GM23338 (cell line): ENCODE results near the gene PAK1. TPM values are rescaled to one million over a fixed set of nuclear protein-coding genes. Genes with fewer than 3 reads are reported as not detected.

Experiments
- polyA plus RNA-seq: library from polyadenylated mRNA; unstranded; fragments of >200 nt; fragmentation: Nextera tagmentation; extraction: Ambion mirVana; gene quantifications from 2 replicates; pipeline ENCODE4 v1.2.1, GENCODE V29; 2016
- total RNA-seq: library from RNA; depleted of rRNA; stranded (reverse); fragments of >200 nt; shearing (Covaris generic); gene quantifications from 2 replicates; pipeline ENCODE4 v1.2.3, GENCODE V29; 2014; rRNA removed

PAK1 gene
- total and polyA plus RNA-seq, 2 experiments from 2014 or later: 102 to 175 TPM

Other genes starting within 250 kb of the PAK1 start
- not detected in 2 replicates for gene GDPD4, start 172.4 kb downstream of the PAK1 start, total RNA-seq
- gene GDPD4, start 172.4 kb downstream of the PAK1 start, polyA plus RNA-seq: not detected in 2 replicates
- 1.7 and 1.8 TPM in 2 replicates for gene AQP11, start 115.9 kb upstream of the PAK1 start, total RNA-seq
- gene AQP11, start 115.9 kb upstream of the PAK1 start, polyA plus RNA-seq: 3.4 and 4.1 TPM in 2 replicates
- gene CLNS1A, start 163.7 kb upstream of the PAK1 start, total RNA-seq: 204 and 208 TPM in 2 replicates
- gene CLNS1A, start 163.7 kb upstream of the PAK1 start, polyA plus RNA-seq: 131 and 160 TPM in 2 replicates